GM12878 (cell line): ENCODE results near the gene SEC11A. TPM values are rescaled to one million over a fixed set of nuclear protein-coding genes. Genes with fewer than 3 reads are reported as not detected.
A peak's percentile ranks its signal among the peaks of the same experiment; 100 is the strongest.

Experiments
- ATAC-seq: fragments of 200-7000 bp; cut with Tn5 transposase; 3 replicates; pipeline ENCODE4 v1.9.1; 2020; ENCODE audit warnings: mild to moderate bottlenecking, moderate library complexity
- BruUV-seq: library from RNA; stranded (reverse); fragments of 400-500 nt; replicated peaks from 2 replicates; lab custom pipeline; 2021; lab: Mats Ljungman, UMichigan
- CTCF ChIA-PET: fragments of 300-600 bp; sonication (Branson Sonifier 250); formaldehyde crosslinking; extraction: SDS; loops from one replicate; lab custom pipeline; 2021; ENCODE audit warnings: inconsistent platforms; lab: Yijun Ruan, JAX
- POLR2A ChIA-PET: fragments of 350-600 bp; formaldehyde crosslinking; extraction: SDS; loops from one replicate; lab custom pipeline; 2021; ENCODE audit warnings: inconsistent platforms; lab: Charles Lee
- RAD21 ChIA-PET: fragments of 300-600 bp; sonication (Branson Sonifier 250); formaldehyde crosslinking; loops from one replicate; lab custom pipeline; 2023; ENCODE audit warnings: antibody characterized with exemption; ENCODE audit not compliant: unreplicated experiment; lab: Charles Lee
- SMC1A ChIA-PET: fragments of 300-600 bp; sonication (Branson Sonifier 250); formaldehyde crosslinking; loops from one replicate; lab custom pipeline; 2023; ENCODE audit not compliant: unreplicated experiment, uncharacterized antibody; lab: Charles Lee
- DNase-seq: peaks from one replicate; pipeline ENCODE4 v3.0.0-alpha.2; 2011; ENCODE audit warnings: low read depth, low spot score
- FAIRE-seq: peaks from 3 replicates; lab custom pipeline; 2011; peaks lifted over from hg19 to GRCh38; lab: Jason Lieb, UNC
- H2AFZ ChIP-seq: 2 replicates; pipeline ENCODE4 v1.6.0; 2011; ENCODE audit warnings: low read depth, low read length, control low read depth; ENCODE audit not compliant: control insufficient read depth
- H3K27ac ChIP-seq: 2 replicates; pipeline ENCODE4 v1.5.1; 2011; ENCODE audit warnings: control low read depth; ENCODE audit not compliant: control insufficient read depth, insufficient read depth
- H3K27me3 ChIP-seq, 2 experiments: replicated peaks in 1 of 2; 2 replicates each; pipeline versions ENCODE4 v1.6.0 to v1.6.1; 2011; ENCODE audit warnings: low read length in 1 of 2; ENCODE audit not compliant: control insufficient read depth in 2 of 2, insufficient read depth in 2 of 2
- H3K36me3 ChIP-seq, 2 experiments: 2 replicates each; pipeline ENCODE4 v1.5.1; 2011; ENCODE audit warnings: low read length in 1 of 2; ENCODE audit not compliant: control insufficient read depth in 2 of 2, insufficient read depth in 2 of 2
- H3K4me1 ChIP-seq: 2 replicates; pipeline ENCODE4 v1.6.1; 2011; ENCODE audit warnings: mild to moderate bottlenecking, low read length, moderate library complexity, mixed read lengths; ENCODE audit not compliant: control insufficient read depth, insufficient read depth
- H3K4me2 ChIP-seq: 2 replicates; pipeline ENCODE4 v1.6.0; 2011; ENCODE audit warnings: control low read depth; ENCODE audit not compliant: control insufficient read depth, insufficient read depth
- H3K4me3 ChIP-seq: fragments of 200-600 bp; sonication (generic); 2 replicates; pipeline ENCODE4 v1.5.1; 2016
- H3K79me2 ChIP-seq: 2 replicates; pipeline ENCODE4 v1.6.0; 2011; ENCODE audit warnings: low read length; ENCODE audit not compliant: control insufficient read depth, insufficient read depth
- H3K9ac ChIP-seq: 2 replicates; pipeline ENCODE4 v1.8.0; 2011; ENCODE audit warnings: low read length, control low read depth, mixed read lengths; ENCODE audit not compliant: control insufficient read depth, insufficient read depth
- H3K9me3 ChIP-seq: replicated peaks from 3 replicates; pipeline ENCODE4 v1.5.1; 2011; ENCODE audit warnings: mild to moderate bottlenecking, low read length; ENCODE audit not compliant: control insufficient read depth, insufficient read depth
- H4K20me1 ChIP-seq: 2 replicates; pipeline ENCODE4 v1.6.0; 2011; ENCODE audit not compliant: control insufficient read depth, insufficient read depth
- ATF7 ChIP-seq: fragments of 450-650 bp; IDR thresholded peaks from 2 replicates; pipeline ENCODE4 v1.6.1; 2016; ENCODE audit warnings: low read depth, mild to moderate bottlenecking
- CREB1 ChIP-seq: IDR thresholded peaks from 2 replicates; pipeline ENCODE4 v1.6.1; 2012; ENCODE audit warnings: low read depth, mild to moderate bottlenecking, inconsistent platforms
- ESRRA ChIP-seq: IDR thresholded peaks from 2 replicates; pipeline ENCODE4 v1.6.1; 2012; ENCODE audit warnings: mild to moderate bottlenecking, low read length, improper control_type of control experiment
- FOXK2 ChIP-seq: fragments of 450-650 bp; IDR thresholded peaks from 2 replicates; pipeline ENCODE4 v1.6.1; 2017; ENCODE audit warnings: mild to moderate bottlenecking, moderate library complexity
- IRF4 ChIP-seq: IDR thresholded peaks from 2 replicates; pipeline ENCODE4 v1.6.1; 2011; ENCODE audit warnings: low read depth, low read length
- PAX5 ChIP-seq: IDR thresholded peaks from 2 replicates; pipeline ENCODE4 v1.6.1; 2011; ENCODE audit warnings: low read depth, low read length, borderline replicate concordance
- PML ChIP-seq: IDR thresholded peaks from 2 replicates; pipeline ENCODE4 v1.6.1; 2012; ENCODE audit warnings: low read length, inconsistent platforms
- SMAD1 ChIP-seq: fragments of 450-650 bp; IDR thresholded peaks from 2 replicates; pipeline ENCODE4 v1.6.1; 2018; ENCODE audit warnings: mild to moderate bottlenecking, low read depth; ENCODE audit not compliant: partially characterized antibody
- SMAD5 ChIP-seq: IDR thresholded peaks from 2 replicates; pipeline ENCODE4 v1.6.1; 2016; ENCODE audit warnings: antibody characterized with exemption, low read depth
- SREBF2 ChIP-seq: IDR thresholded peaks from 2 replicates; pipeline ENCODE4 v1.6.1; 2012; ENCODE audit warnings: mild to moderate bottlenecking, low read length
- SUZ12 ChIP-seq: fragments of 200-600 bp; sonication (generic); IDR thresholded peaks from one replicate; pipeline ENCODE4 v1.6.1; 2018; ENCODE audit warnings: antibody characterized with exemption, mild to moderate bottlenecking; ENCODE audit not compliant: unreplicated experiment
- ZBED1 ChIP-seq: IDR thresholded peaks from 2 replicates; pipeline ENCODE4 v1.6.1; 2016; ENCODE audit warnings: borderline replicate concordance
- ZNF207 ChIP-seq: fragments of 450-650 bp; IDR thresholded peaks from 2 replicates; pipeline ENCODE4 v1.6.1; 2014; ENCODE audit warnings: antibody characterized with exemption, mild to moderate bottlenecking, borderline replicate concordance
- ZSCAN29 ChIP-seq: fragments of 450-650 bp; IDR thresholded peaks from 2 replicates; pipeline ENCODE4 v1.6.1; 2017; ENCODE audit warnings: mild to moderate bottlenecking, moderate library complexity
- ZZZ3 ChIP-seq: IDR thresholded peaks from 2 replicates; pipeline ENCODE4 v1.6.1; 2011; ENCODE audit warnings: low read depth; ENCODE audit not compliant: control insufficient read depth, insufficient read length
- WGBS: methylation state at CpG from one replicate; pipeline ENCODE4 v1.1.6; 2016; ENCODE audit warnings: low lambda C conversion rate; ENCODE audit not compliant: insufficient replicate concordance, insufficient coverage; ENCODE audit errors: missing lambda C conversion rate; 5-methylcytosine and 5-hydroxymethylcytosine counted together
- in situ Hi-C: fragments of 300-500 bp; cut with MboI; formaldehyde crosslinking; loops from 9 replicates; pipeline ENCODE4 v1.14.3; 2018; ENCODE audit warnings: mixed read lengths
- intact Hi-C: fragments of 100-400 bp; cut with micrococcal nuclease; formaldehyde crosslinking; loops from one replicate; pipeline ENCODE4 v1.14.2; 2022; ENCODE audit not compliant: unreplicated experiment
- polyA plus RNA-seq, 11 experiments: library from polyadenylated mRNA; depleted of rRNA in 4 of 11; unstranded in 6 of 11; stranded (reverse) in 5 of 11; fragments of >200 nt; fragmentation: Nextera tagmentation in 4 of 11; fragmentation: Illumina TruSeq in 1 of 11; extraction: Ambion mirVana in 4 of 11; extraction: Trizol in 1 of 11; gene quantifications; 1 replicate in 1 of 11; 2 replicates in 10 of 11; pipeline versions ENCODE4 v1.2.1 to v1.2.3, GENCODE V29; 2011 to 2016; ENCODE audit warnings: inconsistent platforms in 2 of 11, missing spikeins in 2 of 11, low read depth in 1 of 11
- total RNA-seq, 4 experiments: library from RNA; depleted of rRNA in 3 of 4; stranded (reverse); fragments of >200 nt in 3 of 4; fragmentation: Illumina TruSeq in 1 of 4; extraction: Trizol in 1 of 4; gene quantifications; 2 replicates each; pipeline versions ENCODE4 v1.2.1 to v1.2.3, GENCODE V29; 2013 to 2021
- TF ChIP-seq, protein P1 (sequence below): fragments of 450-650 bp; IDR thresholded peaks from 2 replicates; pipeline ENCODE4 v1.6.1; 2017; ENCODE audit warnings: low read depth, mild to moderate bottlenecking, moderate library complexity
- TF ChIP-seq, protein P2 (sequence below): IDR thresholded peaks from 2 replicates; pipeline ENCODE4 v1.6.1; 2011; ENCODE audit warnings: borderline replicate concordance, low read depth, mild to moderate bottlenecking, moderate library complexity, low read length; ENCODE audit not compliant: insufficient read depth, poor library complexity, severe bottlenecking
- TF ChIP-seq, protein P3 (sequence below): fragments of 450-650 bp; IDR thresholded peaks from 2 replicates; pipeline ENCODE4 v1.6.1; 2017; ENCODE audit warnings: mild to moderate bottlenecking, moderate library complexity

The SEC11A gene
- total and polyA plus RNA-seq, 10 of the 15 experiments (the other 5 are each of a cell fraction or from before 2014, with no cell fraction given): 99.2 to 159 (median 143) TPM

- H3K9me3 ChIP-seq: no peaks in the 10 kb centered on the region
- ATAC-seq (peak; percentile 71), DNase-seq (no peak), FAIRE-seq (peak; percentile 95)
- ChIA-PET SMC1A (interaction anchor here (0.7 to 2.6 kb wide), 6 partner anchors 17 to 152 kb away, joined by 3 to 21 read pairs (median 4); partner anchors contain the start of gene SEC11A), RAD21 (interaction anchor here (1.0 to 4.4 kb wide), 7 partner anchors 15 to 146 kb away, joined by 3 to 31 read pairs (median 4); partner anchors contain the start of gene SEC11A), CTCF (interaction anchor here (0.7 to 1.8 kb wide), 5 partner anchors 13 to 188 kb away, joined by 3 to 9 read pairs (median 3); partner anchors contain the start of gene NMB), POLR2A (interaction anchor here (1.0 to 2.1 kb wide), 3 partner anchors 15 to 23 kb away, joined by 3 to 5 read pairs (median 5); no protein-coding TSS in a partner anchor)
- peaks cover 0 to 4% of the 10 kb centered on the region in 2 experiments; a peak in 1 of 4 replicates for H3K36me3 ChIP-seq
- WGBS: 0% methylated on average over 2 of the region's 2 CpGs
- H2AFZ ChIP-seq: no peak overlapping the region
- H3K79me2 ChIP-seq: peaks cover 72% of the 10 kb centered on the region
- H3K4me1 ChIP-seq: peaks cover 15% of the 10 kb centered on the region
- peak overlapping the region; percentile 90 for H3K27ac ChIP-seq
- no TSS peak for BruUV-seq
- intact Hi-C loops (loop anchor here (5.0 kb wide), 1 partner anchor 148 kb away; the partner anchor contains the start of gene ZSCAN2), in situ Hi-C loops (no loop called here)
- no peaks in the 10 kb centered on the region for H4K20me1 ChIP-seq
- peak overlapping the region; percentile 85 for H3K4me2 ChIP-seq
- peak overlapping the region; percentile 96 for H3K9ac ChIP-seq
- H3K27me3 ChIP-seq: no peaks in the 10 kb centered on the region
- H3K4me3 ChIP-seq: peak overlapping the region; percentile 84
- TF ChIP-seq, protein P1, sequence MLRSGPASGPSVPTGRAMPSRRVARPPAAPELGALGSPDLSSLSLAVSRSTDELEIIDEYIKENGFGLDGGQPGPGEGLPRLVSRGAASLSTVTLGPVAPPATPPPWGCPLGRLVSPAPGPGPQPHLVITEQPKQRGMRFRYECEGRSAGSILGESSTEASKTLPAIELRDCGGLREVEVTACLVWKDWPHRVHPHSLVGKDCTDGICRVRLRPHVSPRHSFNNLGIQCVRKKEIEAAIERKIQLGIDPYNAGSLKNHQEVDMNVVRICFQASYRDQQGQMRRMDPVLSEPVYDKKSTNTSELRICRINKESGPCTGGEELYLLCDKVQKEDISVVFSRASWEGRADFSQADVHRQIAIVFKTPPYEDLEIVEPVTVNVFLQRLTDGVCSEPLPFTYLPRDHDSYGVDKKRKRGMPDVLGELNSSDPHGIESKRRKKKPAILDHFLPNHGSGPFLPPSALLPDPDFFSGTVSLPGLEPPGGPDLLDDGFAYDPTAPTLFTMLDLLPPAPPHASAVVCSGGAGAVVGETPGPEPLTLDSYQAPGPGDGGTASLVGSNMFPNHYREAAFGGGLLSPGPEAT: peak; percentile 90
- TF ChIP-seq SUZ12 (no peak), ZNF207 (0 out of 2 replicates have a peak, but pooled peaks have one; percentile 47), ESRRA (no peak), PAX5 (peak; percentile 87), SMAD5 (no peak), ZSCAN29 (no peak), ATF7 (peak; percentile 66; the same call in 1 of the 2 replicates), FOXK2 (no peak), SREBF2 (no peak), ZBED1 (no peak), SMAD1 (no peak), ZZZ3 (no peak), CREB1 (no peak), PML (no peak), IRF4 (peak; percentile 86)
- TF ChIP-seq, protein P2, sequence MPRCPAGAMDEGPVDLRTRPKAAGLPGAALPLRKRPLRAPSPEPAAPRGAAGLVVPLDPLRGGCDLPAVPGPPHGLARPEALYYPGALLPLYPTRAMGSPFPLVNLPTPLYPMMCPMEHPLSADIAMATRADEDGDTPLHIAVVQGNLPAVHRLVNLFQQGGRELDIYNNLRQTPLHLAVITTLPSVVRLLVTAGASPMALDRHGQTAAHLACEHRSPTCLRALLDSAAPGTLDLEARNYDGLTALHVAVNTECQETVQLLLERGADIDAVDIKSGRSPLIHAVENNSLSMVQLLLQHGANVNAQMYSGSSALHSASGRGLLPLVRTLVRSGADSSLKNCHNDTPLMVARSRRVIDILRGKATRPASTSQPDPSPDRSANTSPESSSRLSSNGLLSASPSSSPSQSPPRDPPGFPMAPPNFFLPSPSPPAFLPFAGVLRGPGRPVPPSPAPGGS: peak; percentile 36
- TF ChIP-seq, protein P3, sequence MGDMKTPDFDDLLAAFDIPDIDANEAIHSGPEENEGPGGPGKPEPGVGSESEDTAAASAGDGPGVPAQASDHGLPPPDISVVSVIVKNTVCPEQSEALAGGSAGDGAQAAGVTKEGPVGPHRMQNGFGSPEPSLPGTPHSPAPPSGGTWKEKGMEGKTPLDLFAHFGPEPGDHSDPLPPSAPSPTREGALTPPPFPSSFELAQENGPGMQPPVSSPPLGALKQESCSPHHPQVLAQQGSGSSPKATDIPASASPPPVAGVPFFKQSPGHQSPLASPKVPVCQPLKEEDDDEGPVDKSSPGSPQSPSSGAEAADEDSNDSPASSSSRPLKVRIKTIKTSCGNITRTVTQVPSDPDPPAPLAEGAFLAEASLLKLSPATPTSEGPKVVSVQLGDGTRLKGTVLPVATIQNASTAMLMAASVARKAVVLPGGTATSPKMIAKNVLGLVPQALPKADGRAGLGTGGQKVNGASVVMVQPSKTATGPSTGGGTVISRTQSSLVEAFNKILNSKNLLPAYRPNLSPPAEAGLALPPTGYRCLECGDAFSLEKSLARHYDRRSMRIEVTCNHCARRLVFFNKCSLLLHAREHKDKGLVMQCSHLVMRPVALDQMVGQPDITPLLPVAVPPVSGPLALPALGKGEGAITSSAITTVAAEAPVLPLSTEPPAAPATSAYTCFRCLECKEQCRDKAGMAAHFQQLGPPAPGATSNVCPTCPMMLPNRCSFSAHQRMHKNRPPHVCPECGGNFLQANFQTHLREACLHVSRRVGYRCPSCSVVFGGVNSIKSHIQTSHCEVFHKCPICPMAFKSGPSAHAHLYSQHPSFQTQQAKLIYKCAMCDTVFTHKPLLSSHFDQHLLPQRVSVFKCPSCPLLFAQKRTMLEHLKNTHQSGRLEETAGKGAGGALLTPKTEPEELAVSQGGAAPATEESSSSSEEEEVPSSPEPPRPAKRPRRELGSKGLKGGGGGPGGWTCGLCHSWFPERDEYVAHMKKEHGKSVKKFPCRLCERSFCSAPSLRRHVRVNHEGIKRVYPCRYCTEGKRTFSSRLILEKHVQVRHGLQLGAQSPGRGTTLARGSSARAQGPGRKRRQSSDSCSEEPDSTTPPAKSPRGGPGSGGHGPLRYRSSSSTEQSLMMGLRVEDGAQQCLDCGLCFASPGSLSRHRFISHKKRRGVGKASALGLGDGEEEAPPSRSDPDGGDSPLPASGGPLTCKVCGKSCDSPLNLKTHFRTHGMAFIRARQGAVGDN: no peak
Measured at GRCh38 chr15:84750583-84751092, 34.7 kb upstream of the SEC11A start.
